Measurements from ENCODE around the gene ARRDC4. TPM values are rescaled to one million over a fixed set of nuclear protein-coding genes. Genes with fewer than 3 reads are reported as not detected.

ARRDC4 gene
- total RNA-seq, 4 donors from 2014 or later, result 6.3 to 24.6 (median 12.5) TPM

DNA sequence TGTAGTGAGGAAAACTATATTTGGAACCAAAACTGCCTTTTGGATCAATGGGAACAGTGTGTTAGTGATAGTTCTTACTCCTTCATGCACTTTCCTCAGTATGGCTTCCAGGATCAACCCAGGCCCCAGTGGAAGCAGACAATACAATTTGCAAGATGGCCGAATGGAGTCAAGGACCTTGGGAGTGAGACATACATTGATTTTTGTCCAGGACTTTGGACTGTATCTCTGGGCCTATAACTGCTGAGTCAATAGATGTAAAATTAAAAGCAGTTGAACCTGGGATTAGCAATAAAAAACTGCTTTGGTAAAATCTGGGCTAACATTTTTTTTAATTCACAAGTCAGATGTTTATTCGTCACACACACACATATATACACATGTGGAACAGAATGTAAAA lies 1.8 kb downstream of the ARRDC4 start:
- DNase-seq, result no peak
- intact Hi-C loops (cut with DNase I), result no loop called here
- peaks cover 0 to 11% (median 0%) of the 10 kb centered on the region in 3 donors for H3K36me3 ChIP-seq
- no peaks in the 10 kb centered on the region for H3K9me3 ChIP-seq
- H3K4me1 ChIP-seq, result peaks cover 5 to 65% (median 20%) of the 10 kb centered on the region in 3 donors
- no peaks in the 10 kb centered on the region for H3K27me3 ChIP-seq
- H3K4me3 ChIP-seq, result peak overlapping the region in 2 of 4 donors; percentile 79 to 97
- no peak for TF ChIP-seq CTCF (IDR thresholded peaks at IDR 0.05)
- TF ChIP-seq POLR2A (IDR thresholded peaks at IDR 0.05), result no peak
- peak overlapping the region in 1 of 4 donors; percentile 93 for H3K27ac ChIP-seq
- 85% methylated on average over 2 of the region's 2 CpGs for WGBS, 2 donors

GRCh38 chr15:97963779-97964178 lies 3.3 kb downstream of the ARRDC4 start:
- Histone ChIP-seq H3K36me3 (peaks cover 0 to 11% (median 0%) of the 10 kb centered on the region in 3 donors), H3K4me1 (peaks cover 5 to 72% (median 20%) of the 10 kb centered on the region in 3 donors), H3K9me3 (no peaks in the 10 kb centered on the region), H3K27me3 (no peaks in the 10 kb centered on the region), H3K4me3 (no peak overlapping the region), H3K27ac (no peak overlapping the region)
- no peak for TF ChIP-seq POLR2A (IDR thresholded peaks at IDR 0.05)
- no peak for TF ChIP-seq CTCF (IDR thresholded peaks at IDR 0.05)
- no peak for DNase-seq
- intact Hi-C loops (cut with DNase I), result no loop called here
- WGBS, 2 donors, result 36 to 51% methylated on average over 4 of the region's 4 CpGs

- intact Hi-C loops (cut with DNase I), result no loop called here
- no peaks in the 10 kb centered on the region for H3K27me3 ChIP-seq
Measured at GRCh38 chr15:97966246-97966645, 5.7 kb downstream of the ARRDC4 start.

DNA sequence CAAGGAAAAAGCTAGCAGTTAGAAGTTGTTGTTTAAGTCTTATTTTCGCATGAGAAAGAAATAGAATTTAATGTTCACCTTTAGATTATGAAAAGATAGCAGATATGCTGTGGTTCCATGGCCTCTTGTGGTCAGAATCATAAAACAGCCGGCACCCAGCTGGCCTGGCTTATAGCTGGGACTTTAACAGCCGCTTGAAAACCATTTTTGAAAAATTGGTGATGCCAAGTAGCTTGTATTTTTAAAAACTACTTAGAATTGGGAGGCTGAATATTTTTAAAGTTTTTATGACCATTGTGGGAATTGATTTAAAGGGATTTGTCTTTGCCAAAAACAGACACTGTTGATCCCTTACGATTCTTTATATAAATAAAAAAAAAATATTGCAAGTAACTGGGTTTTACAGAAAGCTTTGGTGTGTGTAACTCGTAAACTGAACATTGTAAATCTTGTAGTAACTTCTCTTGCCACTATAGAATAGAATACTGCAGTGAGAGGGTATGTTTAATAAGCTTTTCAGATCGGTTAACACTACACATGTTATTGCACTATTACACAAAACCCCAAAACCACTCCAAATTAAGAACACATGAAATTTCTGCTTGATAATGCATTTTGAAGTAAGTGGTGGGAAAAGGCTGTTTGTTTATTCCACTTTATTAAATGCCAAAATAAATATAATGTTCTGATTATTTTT lies 6.6 kb downstream of the ARRDC4 start:
- 62 to 69% methylated on average over 6 of the region's 6 CpGs for WGBS, 2 donors
- Histone ChIP-seq H3K9me3 (no peaks in the 10 kb centered on the region), H3K4me3 (no peak overlapping the region), H3K4me1 (peaks cover 0 to 52% (median 13%) of the 10 kb centered on the region in 3 donors), H3K27me3 (no peaks in the 10 kb centered on the region), H3K36me3 (peaks cover 0 to 44% (median 20%) of the 10 kb centered on the region in 3 donors), H3K27ac (no peak overlapping the region)
- TF ChIP-seq CTCF (IDR thresholded peaks at IDR 0.05) (no peak), POLR2A (IDR thresholded peaks at IDR 0.05) (no peak)
- intact Hi-C loops (cut with DNase I), result no loop called here
- no peak for DNase-seq

More at GRCh38 chr15:97966246-97966645, 5.7 kb downstream of the ARRDC4 start:
- no peak for DNase-seq
- Histone ChIP-seq H3K27ac (no peak overlapping the region), H3K36me3 (peaks cover 0 to 35% (median 20%) of the 10 kb centered on the region in 3 donors), H3K9me3 (no peaks in the 10 kb centered on the region), H3K4me1 (peaks cover 5 to 60% (median 20%) of the 10 kb centered on the region in 3 donors), H3K4me3 (no peak overlapping the region)
- no peak for TF ChIP-seq CTCF (IDR thresholded peaks at IDR 0.05)
- no peak for TF ChIP-seq POLR2A (IDR thresholded peaks at IDR 0.05)
- 58 to 70% methylated on average over 2 of the region's 2 CpGs for WGBS, 2 donors

- WGBS, 2 donors, result 73 to 78% methylated on average over 2 of the region's 2 CpGs
- no peaks in the 10 kb centered on the region for H3K9me3 ChIP-seq
- DNase-seq, result no peak
- H3K4me1 ChIP-seq, result peaks cover 0 to 44% (median 6%) of the 10 kb centered on the region in 3 donors
- no peak overlapping the region for H3K27ac ChIP-seq
- intact Hi-C loops (cut with DNase I), result no loop called here
- peaks cover 0 to 52% (median 20%) of the 10 kb centered on the region in 3 donors for H3K36me3 ChIP-seq
- H3K4me3 ChIP-seq, result no peak overlapping the region
- TF ChIP-seq POLR2A (IDR thresholded peaks at IDR 0.05), result no peak
- H3K27me3 ChIP-seq, result no peaks in the 10 kb centered on the region
Measured at GRCh38 chr15:97967881-97968280, 7.4 kb downstream of the ARRDC4 start.

All from esophagus squamous epithelium (tissue), 5 donors.